ENCODE data around the gene TMTC2.

TMTC2 gene

GRCh38 chr12:82874945-82875344 lies 188.2 kb downstream of the TMTC2 start:
- Histone ChIP-seq H3K27me3 (ENCODE audit: insufficient read depth, low read length) (no peaks in the 10 kb centered on the region), H3K27ac (ENCODE audit: low read length) (no peak overlapping the region), H3K9ac (ENCODE audit: low read depth, low read length) (no peak overlapping the region), H3K4me3 (ENCODE audit: low read length) (no peak overlapping the region), H3K4me1 (ENCODE audit: insufficient read depth, low read length) (peaks cover 14% of the 10 kb centered on the region), H3K9me3 (ENCODE audit: insufficient read depth, low read depth, low read length) (no peaks in the 10 kb centered on the region), H3K36me3 (ENCODE audit: insufficient read depth, low read depth, low read length) (no peaks in the 10 kb centered on the region)

GRCh38 chr12:82876075-82876474 lies 189.4 kb downstream of the TMTC2 start:
- no peak overlapping the region for H3K9ac ChIP-seq (ENCODE audit: low read depth, low read length)

GRCh38 chr12:82877963-82878362 lies 191.3 kb downstream of the TMTC2 start:
- H3K9ac ChIP-seq (ENCODE audit: low read depth, low read length): no peak overlapping the region
- H3K4me1 ChIP-seq (ENCODE audit: insufficient read depth, low read length): no peaks in the 10 kb centered on the region; the same call in 1 of the 2 replicates
- no peaks in the 10 kb centered on the region for H3K9me3 ChIP-seq (ENCODE audit: insufficient read depth, low read depth, low read length)
- H3K27me3 ChIP-seq (ENCODE audit: insufficient read depth, low read length): no peaks in the 10 kb centered on the region
- no peak overlapping the region for H3K4me3 ChIP-seq (ENCODE audit: low read length)
- H3K36me3 ChIP-seq (ENCODE audit: insufficient read depth, low read depth, low read length): no peaks in the 10 kb centered on the region
- H3K27ac ChIP-seq (ENCODE audit: low read length): no peak overlapping the region

More at GRCh38 chr12:82876075-82876474, 189.4 kb downstream of the TMTC2 start:
- Histone ChIP-seq H3K4me1 (ENCODE audit: insufficient read depth, low read length) (peaks cover 3% of the 10 kb centered on the region; the same call in 1 of the 2 replicates), H3K9me3 (ENCODE audit: insufficient read depth, low read depth, low read length) (no peaks in the 10 kb centered on the region), H3K27me3 (ENCODE audit: insufficient read depth, low read length) (no peaks in the 10 kb centered on the region), H3K27ac (ENCODE audit: low read length) (no peak overlapping the region), H3K4me3 (ENCODE audit: low read length) (no peak overlapping the region), H3K36me3 (ENCODE audit: insufficient read depth, low read depth, low read length) (no peaks in the 10 kb centered on the region)

- Histone ChIP-seq H3K9ac (ENCODE audit: low read depth, low read length) (no peak overlapping the region), H3K9me3 (ENCODE audit: insufficient read depth, low read depth, low read length) (no peaks in the 10 kb centered on the region), H3K4me3 (ENCODE audit: low read length) (no peak overlapping the region), H3K36me3 (ENCODE audit: insufficient read depth, low read depth, low read length) (no peaks in the 10 kb centered on the region), H3K27ac (ENCODE audit: low read length) (no peak overlapping the region), H3K27me3 (ENCODE audit: insufficient read depth, low read length) (no peaks in the 10 kb centered on the region), H3K4me1 (ENCODE audit: insufficient read depth, low read length) (no peaks in the 10 kb centered on the region)
Measured at GRCh38 chr12:82880442-82880901, 193.8 kb downstream of the TMTC2 start.

GRCh38 chr12:82883394-82884355 lies 197.0 kb downstream of the TMTC2 start:
- no peak overlapping the region for H3K9ac ChIP-seq (ENCODE audit: low read depth, low read length)
- no peaks in the 10 kb centered on the region for H3K27me3 ChIP-seq (ENCODE audit: insufficient read depth, low read length)
- no peaks in the 10 kb centered on the region for H3K4me1 ChIP-seq (ENCODE audit: insufficient read depth, low read length)
- no peak overlapping the region for H3K27ac ChIP-seq (ENCODE audit: low read length)
- H3K9me3 ChIP-seq (ENCODE audit: insufficient read depth, low read depth, low read length): no peaks in the 10 kb centered on the region
- H3K4me3 ChIP-seq (ENCODE audit: low read length): no peak overlapping the region
- H3K36me3 ChIP-seq (ENCODE audit: insufficient read depth, low read depth, low read length): no peaks in the 10 kb centered on the region

GRCh38 chr12:82886671-82887340 lies 200.1 kb downstream of the TMTC2 start:
- no peaks in the 10 kb centered on the region for H3K36me3 ChIP-seq (ENCODE audit: insufficient read depth, low read depth, low read length)
- no peaks in the 10 kb centered on the region for H3K4me1 ChIP-seq (ENCODE audit: insufficient read depth, low read length)
- no peak overlapping the region for H3K27ac ChIP-seq (ENCODE audit: low read length)
- H3K9ac ChIP-seq (ENCODE audit: low read depth, low read length): no peak overlapping the region
- H3K27me3 ChIP-seq (ENCODE audit: insufficient read depth, low read length): no peaks in the 10 kb centered on the region
- no peaks in the 10 kb centered on the region for H3K9me3 ChIP-seq (ENCODE audit: insufficient read depth, low read depth, low read length)
- H3K4me3 ChIP-seq (ENCODE audit: low read length): no peak overlapping the region

GRCh38 chr12:82893896-82894295 lies 207.2 kb downstream of the TMTC2 start:
- no peaks in the 10 kb centered on the region for H3K4me1 ChIP-seq (ENCODE audit: insufficient read depth, low read length)
- no peaks in the 10 kb centered on the region for H3K9me3 ChIP-seq (ENCODE audit: insufficient read depth, low read depth, low read length)
- no peak overlapping the region for H3K27ac ChIP-seq (ENCODE audit: low read length)
- no peaks in the 10 kb centered on the region for H3K36me3 ChIP-seq (ENCODE audit: insufficient read depth, low read depth, low read length)
- H3K27me3 ChIP-seq (ENCODE audit: insufficient read depth, low read length): no peaks in the 10 kb centered on the region
- H3K9ac ChIP-seq (ENCODE audit: low read depth, low read length): no peak overlapping the region
- H3K4me3 ChIP-seq (ENCODE audit: low read length): no peak overlapping the region

GRCh38 chr12:82896277-82896676 lies 209.6 kb downstream of the TMTC2 start:
- H3K9me3 ChIP-seq (ENCODE audit: insufficient read depth, low read depth, low read length): no peaks in the 10 kb centered on the region
- no peak overlapping the region for H3K4me3 ChIP-seq (ENCODE audit: low read length)
- no peak overlapping the region for H3K27ac ChIP-seq (ENCODE audit: low read length)
- H3K9ac ChIP-seq (ENCODE audit: low read depth, low read length): no peak overlapping the region
- H3K4me1 ChIP-seq (ENCODE audit: insufficient read depth, low read length): no peaks in the 10 kb centered on the region
- no peaks in the 10 kb centered on the region for H3K27me3 ChIP-seq (ENCODE audit: insufficient read depth, low read length)
- no peaks in the 10 kb centered on the region for H3K36me3 ChIP-seq (ENCODE audit: insufficient read depth, low read depth, low read length)

- H3K36me3 ChIP-seq (ENCODE audit: insufficient read depth, low read depth, low read length): no peaks in the 10 kb centered on the region
- H3K9me3 ChIP-seq (ENCODE audit: insufficient read depth, low read depth, low read length): no peaks in the 10 kb centered on the region
- H3K4me1 ChIP-seq (ENCODE audit: insufficient read depth, low read length): no peaks in the 10 kb centered on the region
- no peak overlapping the region for H3K9ac ChIP-seq (ENCODE audit: low read depth, low read length)
- H3K27ac ChIP-seq (ENCODE audit: low read length): no peak overlapping the region
- no peaks in the 10 kb centered on the region for H3K27me3 ChIP-seq (ENCODE audit: insufficient read depth, low read length)
- no peak overlapping the region for H3K4me3 ChIP-seq (ENCODE audit: low read length)
Measured at GRCh38 chr12:82896979-82897378, 210.3 kb downstream of the TMTC2 start.

GRCh38 chr12:82898441-82898840 lies 211.7 kb downstream of the TMTC2 start:
- H3K9me3 ChIP-seq (ENCODE audit: insufficient read depth, low read depth, low read length): no peaks in the 10 kb centered on the region
- H3K4me1 ChIP-seq (ENCODE audit: insufficient read depth, low read length): no peaks in the 10 kb centered on the region
- H3K27me3 ChIP-seq (ENCODE audit: insufficient read depth, low read length): no peaks in the 10 kb centered on the region
- no peak overlapping the region for H3K4me3 ChIP-seq (ENCODE audit: low read length)
- no peaks in the 10 kb centered on the region for H3K36me3 ChIP-seq (ENCODE audit: insufficient read depth, low read depth, low read length)
- no peak overlapping the region for H3K27ac ChIP-seq (ENCODE audit: low read length)
- no peak overlapping the region for H3K9ac ChIP-seq (ENCODE audit: low read depth, low read length)

- Histone ChIP-seq H3K9me3 (ENCODE audit: insufficient read depth, low read depth, low read length) (no peaks in the 10 kb centered on the region), H3K27ac (ENCODE audit: low read length) (no peak overlapping the region), H3K36me3 (ENCODE audit: insufficient read depth, low read depth, low read length) (no peaks in the 10 kb centered on the region), H3K4me3 (ENCODE audit: low read length) (no peak overlapping the region), H3K9ac (ENCODE audit: low read depth, low read length) (no peak overlapping the region), H3K4me1 (ENCODE audit: insufficient read depth, low read length) (no peaks in the 10 kb centered on the region; the same call in 1 of the 2 replicates), H3K27me3 (ENCODE audit: insufficient read depth, low read length) (no peaks in the 10 kb centered on the region)
Measured at GRCh38 chr12:82904219-82904790, 217.6 kb downstream of the TMTC2 start.

All from iPS-20b (cell line).